Heart right ventricle (tissue), 16 donors: ENCODE results near the gene IP6K1. TPM values are rescaled to one million over a fixed set of nuclear protein-coding genes. Genes with fewer than 3 reads are reported as not detected.

Experiments
- ATAC-seq, 8 donors: fragments of 200-7000 bp; cut with Tn5 transposase; one replicate each; pipeline ENCODE4 v1.9.1; 2020; ENCODE audit warnings: mild to moderate bottlenecking in 8 of 8, moderate library complexity in 8 of 8, moderate number of reproducible peaks in 1 of 8
- DNase-seq, 2 donors: peaks; one replicate each; pipeline ENCODE4 v3.0.0-alpha.2; 2020
- H3K27ac ChIP-seq, 10 donors: fragments of 200-600 bp; sonication (generic) in 2 of 10; one replicate each; pipeline versions ENCODE4 v1.5.0 to v1.8.0; 2020 to 2022; ENCODE audit warnings: mild to moderate bottlenecking in 3 of 10
- H3K27me3 ChIP-seq, 7 donors: fragments of 200-600 bp; one replicate each; pipeline ENCODE4 v1.8.0; 2021 to 2022; ENCODE audit warnings: mild to moderate bottlenecking in 2 of 7
- H3K36me3 ChIP-seq, 9 donors: fragments of 200-600 bp; sonication (generic) in 1 of 9; one replicate each; pipeline versions ENCODE4 v1.5.0 to v1.8.0; 2020 to 2022; ENCODE audit warnings: mild to moderate bottlenecking in 2 of 9
- H3K4me1 ChIP-seq, 9 donors: fragments of 200-600 bp; sonication (generic) in 1 of 9; one replicate each; pipeline versions ENCODE4 v1.5.0 to v1.8.0; 2020 to 2022; ENCODE audit warnings: mild to moderate bottlenecking in 4 of 9
- H3K4me3 ChIP-seq, 10 donors: fragments of 200-600 bp; sonication (generic) in 2 of 10; one replicate each; pipeline versions ENCODE4 v1.5.0 to v1.8.0; 2020 to 2022; ENCODE audit warnings: mild to moderate bottlenecking in 7 of 10, moderate library complexity in 2 of 10
- H3K9me3 ChIP-seq, 11 donors: fragments of 200-600 bp in 10 of 11; sonication (generic) in 2 of 11; one replicate each; pipeline versions ENCODE4 v1.5.0 to v1.8.0; 2013 to 2022; ENCODE audit warnings: mild to moderate bottlenecking in 2 of 11, control low read depth in 1 of 11, moderate library complexity in 1 of 11
- CTCF ChIP-seq, 9 donors: fragments of 200-600 bp; sonication (generic) in 2 of 9; IDR thresholded peaks; one replicate each; pipeline versions ENCODE4 v1.5.0 to v1.8.0; 2021 to 2022; ENCODE audit warnings: antibody characterized with exemption in 9 of 9, mild to moderate bottlenecking in 5 of 9, moderate library complexity in 1 of 9
- WGBS, 2 donors: extraction: QIAGEN DNeasy Blood & Tissue Kit; methylation state at CpG; one replicate each; pipeline ENCODE4 v1.1.7; 2013; ENCODE audit warnings: inconsistent platforms in 1 of 2; 5-methylcytosine and 5-hydroxymethylcytosine counted together
- intact Hi-C, 10 donors: fragments of 100-400 bp; cut with DNase I; formaldehyde crosslinking; loops; one replicate each; pipeline versions ENCODE4 v1.11.1 to v1.14.2; 2022
- polyA plus RNA-seq, 2 donors: library from polyadenylated mRNA; stranded (reverse); fragments of 200-250 nt; gene quantifications; one replicate each; pipeline ENCODE4 v1.2.3, GENCODE V29; 2013
- total RNA-seq, 10 donors: library from RNA; stranded (reverse); fragmentation: NEBNext Ultra II Directional in 3 of 10; extraction: Animal tissue kit (Norgen Biotek cat#: 25700) in 3 of 10; gene quantifications; one replicate each; pipeline versions ENCODE4 v1.2.1 to v1.2.4, GENCODE V29; 2021 to 2023
- donor health status: Arrhythmogenic right ventricular cardiomyopathy.
- donor health status: ischemic (EF 13 %, LVEDD 7.1; RV severe dilation, severe dysfunction).
- donor health status: healthy with polysubstance abuse.
- donor health status: DM: no; HTN: yes; CAD: no.
- donor health status: DM: no; HTN: no; CAD: no.
- donor health status: ischemic (EF 25% LVEDD 6.9; RV normal size, moderate dysfunction).
- donor health status: ischemic (EF 25% LVEDD 5.7; RV mildly dilated, moderate dysfunction).
- donor health status: healthy.
- donor health status: DM: yes; HTN: yes; CAD: no.
- donor health status: Ischemic cardiomyopathy.
- donor health status: ischemic (EF 35%, LVEDD 5.7; RV mildly dilated, moderate dysfunction).
- donor health status: nonischemic (EF 11% LVEDD 7.7; RV severe dilation, severe dysfunction).
- donor health status: DM: yes; HTN: yes; CAD: no.
- donor health status: PGD.
- donor health status: ischemic (EF 29% LVEDD 5.4; RV normal size, mild dysfunction).
- donor health status: nonischemic (EF 23%, LVEDD 6.1; RV moderate dilation, normal function).

IP6K1 gene
- total and polyA plus RNA-seq, 12 donors, result 9.0 to 24.4 (median 16.5) TPM

GRCh38 chr3:49803465-49804140, 17.3 kb upstream of the IP6K1 start:
- Histone ChIP-seq H3K4me3 (peak overlapping the region; percentile 55 to 99 (median 89)), H3K27me3 (no peaks in the 10 kb centered on the region), H3K4me1 (peaks cover 34 to 56% (median 51%) of the 10 kb centered on the region in 9 donors), H3K27ac (peak overlapping the region; percentile 68 to 99 (median 97)), H3K9me3 (no peaks in the 10 kb centered on the region), H3K36me3 (peaks cover 0 to 11% (median 0%) of the 10 kb centered on the region in 9 donors)
- WGBS, 2 donors, result 4 to 5% methylated on average over 41 of the region's 41 CpGs
- intact Hi-C loops, result loop anchor here (1.0 to 5.0 kb wide), 5 partner anchors 35 to 104 kb away; partner anchors contain the start of gene MST1R (in 1 of the 10)
- ATAC-seq (peak in 4 of 8 donors; percentile 1 to 6 (median 4)), DNase-seq (peak; percentile 35 to 62)
- no peak for TF ChIP-seq CTCF (IDR thresholded peaks at IDR 0.05)

GRCh38 chr3:49802719-49803464, 16.6 kb upstream of the IP6K1 start, which contains the start of gene INKA1:
TSS of gene INKA1 (plus strand) at chr3:49803261. CDS start at chr3:49803393, 132 bp downstream.
- ATAC-seq (peak; percentile 78 to 87 (median 83)), DNase-seq (peak; percentile 90 to 94)
- Histone ChIP-seq H3K4me1 (peaks cover 34 to 52% (median 45%) of the 10 kb centered on the region in 9 donors), H3K36me3 (peaks cover 0 to 6% (median 0%) of the 10 kb centered on the region in 9 donors), H3K27me3 (no peaks in the 10 kb centered on the region), H3K4me3 (peak within 1 kb of the TSS; percentile 55 to 99 (median 89)), H3K9me3 (no peaks in the 10 kb centered on the region), H3K27ac (peak within 1 kb of the TSS; percentile 68 to 99 (median 97))
- intact Hi-C loops, result loop anchor here in 9 of 10 donors (1.0 to 5.0 kb wide), 5 partner anchors 36 to 104 kb away; partner anchors contain the start of gene MST1R (in 1 of the 9)
- peak; percentile 89 to 97 (median 92) for TF ChIP-seq CTCF (IDR thresholded peaks at IDR 0.05)
- WGBS, 2 donors, result 0% methylated on average over 71 of the region's 71 CpGs

GRCh38 chr3:49801160-49801559, 14.8 kb upstream of the IP6K1 start:
- ATAC-seq (no peak), DNase-seq (no peak)
- no peak overlapping the region for H3K4me3 ChIP-seq
- H3K27me3 ChIP-seq, result no peaks in the 10 kb centered on the region
- 91 to 92% methylated on average over 2 of the region's 2 CpGs for WGBS, 2 donors
- TF ChIP-seq CTCF (IDR thresholded peaks at IDR 0.05), result no peak
- peaks cover 21 to 35% (median 28%) of the 10 kb centered on the region in 9 donors for H3K4me1 ChIP-seq
- H3K27ac ChIP-seq, result no peak overlapping the region
- intact Hi-C loops, result loop anchor here in 4 of 10 donors (5.0 kb wide), 2 partner anchors 41 to 106 kb away; no protein-coding TSS in a partner anchor
- H3K36me3 ChIP-seq, result peaks cover 0 to 6% (median 0%) of the 10 kb centered on the region in 9 donors
- no peaks in the 10 kb centered on the region for H3K9me3 ChIP-seq

GRCh38 chr3:49799761-49800160, 13.4 kb upstream of the IP6K1 start, which contains the start of gene CDHR4:
TSS of gene CDHR4 (minus strand) at chr3:49799873. CDS start at chr3:49799812, 61 bp downstream.
- Histone ChIP-seq H3K4me1 (peaks cover 11 to 21% (median 14%) of the 10 kb centered on the region in 9 donors), H3K27ac (no peak within 1 kb of the TSS), H3K4me3 (no peak within 1 kb of the TSS), H3K27me3 (no peaks in the 10 kb centered on the region), H3K36me3 (peaks cover 0 to 4% (median 0%) of the 10 kb centered on the region in 9 donors), H3K9me3 (no peaks in the 10 kb centered on the region)
- TF ChIP-seq CTCF (IDR thresholded peaks at IDR 0.05), result no peak
- intact Hi-C loops, result loop anchor here in 5 of 10 donors (5.0 kb wide), 2 partner anchors 43 to 108 kb away; no protein-coding TSS in a partner anchor
- peak in 1 of 8 donors; percentile 13 for ATAC-seq
- 64 to 68% methylated on average over 4 of the region's 4 CpGs for WGBS, 2 donors
- no peak for DNase-seq
